Gastrocnemius medialis (tissue), 4 donors: ENCODE results near the gene TMEM45B. TPM values are rescaled to one million over a fixed set of nuclear protein-coding genes. Genes with fewer than 3 reads are reported as not detected.
"Not testable (repeated sequence)": the region's sequence is repeated elsewhere in the genome, so short reads cannot be mapped to it uniquely, and the experiment has no call there.

Experiments
- ATAC-seq, 2 donors: fragments of 150-250 bp; one replicate each; pipeline ENCODE4 v1.9.1; 2016
- DNase-seq, 2 donors: peaks; one replicate each; pipeline ENCODE4 v3.0.0-alpha.2; 2019
- H3K27ac ChIP-seq, 4 donors: fragments of 200-600 bp; sonication (generic); 1 replicate in 1 of 4; 2 replicates in 3 of 4; pipeline ENCODE4 v1.5.1; 2016 to 2018; ENCODE audit warnings: mild to moderate bottlenecking in 2 of 4, moderate library complexity in 1 of 4
- H3K27me3 ChIP-seq, 3 donors: fragments of 200-600 bp; sonication (generic) in 2 of 3; 1 replicate in 1 of 3; 2 replicates in 2 of 3; pipeline versions ENCODE4 v1.5.1 to v1.6.0; 2016 to 2019; ENCODE audit warnings: mild to moderate bottlenecking in 1 of 3, moderate library complexity in 1 of 3
- H3K36me3 ChIP-seq, 2 donors: fragments of 200-600 bp; sonication (generic) in 1 of 2; one replicate each; pipeline ENCODE4 v1.5.1; 2017 to 2018
- H3K4me1 ChIP-seq, 2 donors: fragments of 200-600 bp; sonication (generic) in 1 of 2; one replicate each; pipeline ENCODE4 v1.5.1; 2016 to 2017; ENCODE audit warnings: mild to moderate bottlenecking in 2 of 2
- H3K4me3 ChIP-seq, 4 donors: fragments of 200-600 bp; sonication (generic) in 3 of 4; 1 replicate in 1 of 4; 2 replicates in 3 of 4; pipeline ENCODE4 v1.5.1; 2016 to 2019; ENCODE audit warnings: mild to moderate bottlenecking in 2 of 4
- H3K9me3 ChIP-seq, 3 donors: fragments of 200-600 bp; sonication (generic) in 2 of 3; 1 replicate in 1 of 3; 2 replicates in 2 of 3; pipeline ENCODE4 v1.5.1; 2016 to 2019
- POLR2A ChIP-seq, 2 donors: fragments of 450-650 bp; IDR thresholded peaks; one replicate each; pipeline ENCODE4 v1.6.1; 2017; ENCODE audit warnings: antibody characterized with exemption in 2 of 2, mild to moderate bottlenecking in 2 of 2, moderate library complexity in 2 of 2
- in situ Hi-C, 4 donors: fragments of 200-750 bp; cut with MboI; loops; one replicate each; pipeline versions ENCODE4 v1.15.0 to v1.8.0; 2017; ENCODE audit warnings: low sequenced_read_pairs in 4 of 4
- intact Hi-C: fragments of 100-400 bp; cut with DNase I; formaldehyde crosslinking; loops from one replicate; pipeline ENCODE4 v1.15.1; 2023; ENCODE audit warnings: low total_unique reads
- total RNA-seq, 4 donors: library from RNA; depleted of rRNA; stranded (reverse); fragments of >200 nt; gene quantifications; one replicate each; pipeline versions ENCODE4 v1.1.0 to v1.2.3, GENCODE V29; 2016
- TF ChIP-seq, protein P1 (sequence below), 5 experiments: fragments of 450-650 bp in 3 of 5; fragments of 200-600 bp in 2 of 5; sonication (generic) in 2 of 5; IDR thresholded peaks in 4 of 5; conservative IDR thresholded peaks in 1 of 5; 1 replicate in 4 of 5; 2 replicates in 1 of 5; pipeline ENCODE4 v1.5.1; 2016 to 2019; ENCODE audit warnings: antibody characterized with exemption in 5 of 5, mild to moderate bottlenecking in 3 of 5, moderate library complexity in 3 of 5

Gene TMEM45B
- total RNA-seq, 4 donors from 2014 or later, result 1.0 TPM; not detected in 3

DNA sequence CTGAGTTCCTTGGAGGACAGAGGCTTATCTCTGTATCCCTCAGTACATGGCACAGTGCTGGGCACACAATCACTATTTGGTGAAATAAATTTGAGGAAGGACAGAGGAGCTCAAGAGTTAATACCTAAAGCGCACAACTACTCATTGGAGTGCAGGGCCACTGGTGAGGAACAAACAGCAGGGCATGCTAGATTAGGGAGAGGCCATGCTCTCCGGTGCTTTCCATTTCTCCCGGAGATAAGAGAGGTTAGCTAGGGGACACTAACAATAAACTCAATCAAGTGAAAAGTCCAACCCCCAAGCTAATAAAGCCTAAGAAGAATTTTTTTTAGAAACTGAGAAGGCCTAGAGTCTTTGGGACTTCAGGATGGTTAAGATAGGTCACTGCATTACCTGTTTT, 50.7 kb downstream of the TMEM45B start:
- Histone ChIP-seq H3K4me3 (no peak overlapping the region), H3K9me3 (no peaks in the 10 kb centered on the region), H3K27me3 (no peaks in the 10 kb centered on the region), H3K27ac (no peak overlapping the region), H3K4me1 (no peaks in the 10 kb centered on the region), H3K36me3 (peaks cover 0 to 81% of the 10 kb centered on the region in 2 donors)
- ATAC-seq (no peak), DNase-seq (no peak)
- TF ChIP-seq, protein P1, sequence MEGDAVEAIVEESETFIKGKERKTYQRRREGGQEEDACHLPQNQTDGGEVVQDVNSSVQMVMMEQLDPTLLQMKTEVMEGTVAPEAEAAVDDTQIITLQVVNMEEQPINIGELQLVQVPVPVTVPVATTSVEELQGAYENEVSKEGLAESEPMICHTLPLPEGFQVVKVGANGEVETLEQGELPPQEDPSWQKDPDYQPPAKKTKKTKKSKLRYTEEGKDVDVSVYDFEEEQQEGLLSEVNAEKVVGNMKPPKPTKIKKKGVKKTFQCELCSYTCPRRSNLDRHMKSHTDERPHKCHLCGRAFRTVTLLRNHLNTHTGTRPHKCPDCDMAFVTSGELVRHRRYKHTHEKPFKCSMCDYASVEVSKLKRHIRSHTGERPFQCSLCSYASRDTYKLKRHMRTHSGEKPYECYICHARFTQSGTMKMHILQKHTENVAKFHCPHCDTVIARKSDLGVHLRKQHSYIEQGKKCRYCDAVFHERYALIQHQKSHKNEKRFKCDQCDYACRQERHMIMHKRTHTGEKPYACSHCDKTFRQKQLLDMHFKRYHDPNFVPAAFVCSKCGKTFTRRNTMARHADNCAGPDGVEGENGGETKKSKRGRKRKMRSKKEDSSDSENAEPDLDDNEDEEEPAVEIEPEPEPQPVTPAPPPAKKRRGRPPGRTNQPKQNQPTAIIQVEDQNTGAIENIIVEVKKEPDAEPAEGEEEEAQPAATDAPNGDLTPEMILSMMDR (IDR thresholded peaks at IDR 0.05 in 4 of 5, conservative IDR thresholded peaks at IDR 0.05 in 1 of 5), result no peak
- TF ChIP-seq POLR2A (IDR thresholded peaks at IDR 0.05), result no peak
- intact Hi-C loops (no loop called here), in situ Hi-C loops (no loop called here)

DNA sequence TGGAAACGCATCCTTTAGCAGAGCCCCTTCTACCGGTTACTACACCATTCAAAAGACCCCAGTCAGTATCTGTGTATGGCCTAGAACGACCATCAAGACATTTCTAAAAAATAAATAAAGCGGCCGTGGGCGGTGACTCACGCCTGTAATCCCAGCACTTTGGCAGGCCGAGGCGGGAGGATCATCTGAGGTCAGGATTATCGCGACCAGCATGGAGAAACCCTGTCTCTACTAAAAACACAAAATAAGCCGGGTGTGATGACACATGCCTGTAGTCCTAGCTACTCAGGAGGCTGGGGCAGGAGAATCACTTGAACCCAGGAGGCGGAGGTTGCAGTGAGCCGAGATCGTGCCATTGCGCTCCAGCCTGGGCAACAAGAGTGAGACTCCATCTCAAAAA, 53.0 kb downstream of the TMEM45B start:
- H3K9me3 ChIP-seq, H3K27ac ChIP-seq, H3K4me3 ChIP-seq, ATAC-seq, in situ Hi-C loops, DNase-seq, H3K4me1 ChIP-seq, intact Hi-C loops, H3K27me3 ChIP-seq: not testable (repeated sequence)
- peaks cover 0 to 97% of the 10 kb centered on the region in 2 donors for H3K36me3 ChIP-seq

DNA sequence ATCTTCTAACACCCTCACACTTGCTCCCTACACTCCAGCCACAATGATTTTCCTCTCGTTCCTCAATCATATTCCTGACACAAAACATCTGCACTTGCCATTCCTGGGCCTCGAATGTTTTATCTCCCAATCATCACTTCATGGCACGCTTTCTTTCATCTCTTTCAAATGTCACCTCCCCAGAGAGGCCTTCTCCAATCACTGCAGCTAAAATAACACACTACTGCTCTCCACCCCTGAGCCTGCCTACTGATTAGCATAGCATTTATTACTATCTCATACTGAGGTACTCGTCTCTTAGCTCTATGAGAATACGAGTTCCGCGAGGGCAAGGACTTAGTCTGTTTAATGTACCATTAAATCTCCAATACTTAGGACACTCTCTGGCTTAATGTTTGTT, 56.3 kb downstream of the TMEM45B start:
- in situ Hi-C loops, result no loop called here
- TF ChIP-seq POLR2A (IDR thresholded peaks at IDR 0.05), result no peak
- TF ChIP-seq, protein P1 (IDR thresholded peaks at IDR 0.05 in 4 of 5, conservative IDR thresholded peaks at IDR 0.05 in 1 of 5), result no peak
- intact Hi-C loops, result no loop called here
- Histone ChIP-seq H3K4me1 (no peaks in the 10 kb centered on the region), H3K9me3 (no peaks in the 10 kb centered on the region), H3K27ac (no peak overlapping the region), H3K36me3 (peaks cover 0 to 97% of the 10 kb centered on the region in 2 donors), H3K4me3 (no peak overlapping the region), H3K27me3 (no peaks in the 10 kb centered on the region)
- no peak for ATAC-seq
- DNase-seq, result no peak

DNA sequence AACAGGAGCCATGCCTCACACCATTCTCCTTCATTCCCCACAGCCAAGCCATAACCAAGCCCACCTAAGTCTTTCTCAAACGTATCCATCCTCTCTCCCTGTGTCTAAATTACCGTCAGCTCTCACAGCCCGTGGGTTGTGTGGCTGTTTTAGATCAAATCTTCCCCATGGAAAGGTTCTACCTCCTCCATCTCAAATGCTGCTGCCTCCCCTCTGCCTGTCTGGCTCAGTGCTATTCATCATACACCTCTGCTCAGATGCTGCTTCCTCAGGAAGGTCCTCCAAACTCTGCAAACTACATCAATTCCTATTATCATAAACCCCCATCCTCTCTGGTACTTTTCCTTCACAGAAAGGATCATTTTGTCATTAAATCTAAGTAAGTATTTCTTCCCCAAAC, 64.7 kb downstream of the TMEM45B start:
- peaks cover 3 to 99% of the 10 kb centered on the region in 2 donors for H3K36me3 ChIP-seq
- ATAC-seq (no peak), DNase-seq (no peak)
- H3K9me3 ChIP-seq, result no peaks in the 10 kb centered on the region
- H3K27ac ChIP-seq, result no peak overlapping the region
- TF ChIP-seq, protein P1 (IDR thresholded peaks at IDR 0.05 in 4 of 5, conservative IDR thresholded peaks at IDR 0.05 in 1 of 5), result no peak
- no peak for TF ChIP-seq POLR2A (IDR thresholded peaks at IDR 0.05)
- H3K4me1 ChIP-seq, result no peaks in the 10 kb centered on the region
- H3K27me3 ChIP-seq, result no peaks in the 10 kb centered on the region
- in situ Hi-C loops (loop anchor here (25.0 kb wide), 1 partner anchor 1032 kb away; the partner anchor contains the start of gene SNX19 (in 4 of the 4)), intact Hi-C loops (no loop called here)
- no peak overlapping the region for H3K4me3 ChIP-seq

DNA sequence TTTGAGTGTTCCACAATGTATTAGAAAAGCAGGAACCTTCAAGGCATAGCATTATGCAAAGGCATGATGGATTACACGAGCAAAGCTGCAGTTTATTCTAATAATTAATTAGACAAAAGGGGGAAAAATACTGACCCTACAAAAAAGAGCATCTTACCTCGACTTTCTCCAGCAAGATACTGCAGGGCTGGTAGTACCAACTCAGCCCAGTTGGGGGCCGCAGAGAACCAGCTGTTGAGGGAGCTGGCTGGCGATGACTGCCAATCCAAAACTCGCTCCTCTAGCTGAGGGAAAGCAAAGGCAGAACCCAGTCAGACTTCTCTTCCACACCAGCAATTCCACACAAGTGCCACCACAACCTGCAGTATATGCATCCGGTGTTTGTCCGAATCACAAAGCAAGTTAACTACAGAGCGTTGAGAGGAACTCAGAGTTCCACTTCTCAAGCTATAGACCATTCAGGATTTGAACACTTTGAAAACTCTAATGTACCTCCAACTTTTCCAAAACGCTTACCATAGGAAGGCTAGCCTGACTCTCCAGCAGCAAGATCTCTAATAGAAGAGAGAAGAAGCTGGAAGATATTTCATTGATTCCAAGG, 66.0 kb downstream of the TMEM45B start:
- peaks cover 3 to 99% of the 10 kb centered on the region in 2 donors for H3K36me3 ChIP-seq
- H3K9me3 ChIP-seq, result no peaks in the 10 kb centered on the region
- H3K4me1 ChIP-seq, result no peaks in the 10 kb centered on the region
- ATAC-seq, result no peak
- no peak overlapping the region for H3K27ac ChIP-seq
- no peak overlapping the region for H3K4me3 ChIP-seq
- TF ChIP-seq, protein P1 (IDR thresholded peaks at IDR 0.05 in 4 of 5, conservative IDR thresholded peaks at IDR 0.05 in 1 of 5), result no peak
- TF ChIP-seq POLR2A (IDR thresholded peaks at IDR 0.05), result no peak
- intact Hi-C loops (no loop called here), in situ Hi-C loops (loop anchor here (25.0 kb wide), 1 partner anchor 1031 kb away; the partner anchor contains the start of gene SNX19 (in 4 of the 4))
- H3K27me3 ChIP-seq, result no peaks in the 10 kb centered on the region
- no peak for DNase-seq
